H9 (cell line): Measurements from ENCODE around the gene RHEBL1. TPM values are rescaled to one million over a fixed set of nuclear protein-coding genes. Genes with fewer than 3 reads are reported as not detected.

Experiments used
- DNase-seq: peaks from one replicate; pipeline ENCODE4 v3.0.0-alpha.2; 2017
- H2AFZ ChIP-seq: one replicate; pipeline ENCODE4 v1.6.1; 2013; ENCODE audit warnings: mild to moderate bottlenecking, low read length, control low read depth, moderate library complexity
- H2AK5ac ChIP-seq: 2 replicates; pipeline ENCODE4 v1.6.1; 2013; ENCODE audit warnings: low read length, control low read depth, mixed read lengths; ENCODE audit not compliant: insufficient read length
- H2BK120ac ChIP-seq: one replicate; pipeline ENCODE4 v1.6.1; 2013; ENCODE audit warnings: low read depth, mild to moderate bottlenecking, low read length, control low read depth, inconsistent platforms; ENCODE audit not compliant: poor library complexity, severe bottlenecking
- H2BK12ac ChIP-seq: 2 replicates; pipeline ENCODE4 v1.6.1; 2013; ENCODE audit warnings: low read length, control low read depth, mixed read lengths, low read depth; ENCODE audit not compliant: insufficient read length
- H2BK15ac ChIP-seq: 2 replicates; pipeline ENCODE4 v1.6.1; 2013; ENCODE audit warnings: low read depth, low read length, control low read depth
- H2BK20ac ChIP-seq: one replicate; pipeline ENCODE4 v1.6.1; 2013; ENCODE audit warnings: low read depth, mild to moderate bottlenecking, low read length, control low read depth, inconsistent platforms; ENCODE audit not compliant: poor library complexity, severe bottlenecking
- H2BK5ac ChIP-seq: 2 replicates; pipeline ENCODE4 v1.6.1; 2013; ENCODE audit warnings: low read length, control low read depth, mixed read lengths; ENCODE audit not compliant: insufficient read length
- H3K14ac ChIP-seq: 2 replicates; pipeline ENCODE4 v1.6.1; 2013; ENCODE audit warnings: low read length, control low read depth; ENCODE audit not compliant: insufficient read depth
- H3K18ac ChIP-seq: 2 replicates; pipeline ENCODE4 v1.6.1; 2013; ENCODE audit warnings: low read depth, mild to moderate bottlenecking, mixed read lengths, low read length, control low read depth; ENCODE audit not compliant: insufficient read length
- H3K23ac ChIP-seq: 2 replicates; pipeline ENCODE4 v1.6.1; 2013; ENCODE audit warnings: low read length, control low read depth, mixed read lengths, low read depth; ENCODE audit not compliant: insufficient read length
- H3K23me2 ChIP-seq: 2 replicates; pipeline ENCODE4 v1.6.1; 2013; ENCODE audit warnings: low read depth, mild to moderate bottlenecking, mixed read lengths, low read length, control low read depth; ENCODE audit not compliant: insufficient read length, poor library complexity, severe bottlenecking
- H3K27ac ChIP-seq: 2 replicates; pipeline ENCODE4 v1.5.1; 2013; ENCODE audit warnings: low read length, control low read depth, mixed read lengths, low read depth; ENCODE audit not compliant: insufficient read length
- H3K27me3 ChIP-seq: 2 replicates; pipeline ENCODE4 v1.6.1; 2013; ENCODE audit warnings: low read length, control low read depth, inconsistent platforms; ENCODE audit not compliant: insufficient read depth
- H3K4ac ChIP-seq: 2 replicates; pipeline ENCODE4 v1.6.1; 2013; ENCODE audit warnings: low read depth, mild to moderate bottlenecking, control low read depth, inconsistent platforms, low read length, moderate library complexity
- H3K4me1 ChIP-seq: 2 replicates; pipeline ENCODE4 v1.6.1; 2013; ENCODE audit warnings: low read length, control low read depth, inconsistent platforms; ENCODE audit not compliant: insufficient read depth
- H3K4me2 ChIP-seq: 2 replicates; pipeline ENCODE4 v1.6.1; 2013; ENCODE audit warnings: low read length, control low read depth, mixed read lengths; ENCODE audit not compliant: insufficient read length, insufficient read depth
- H3K56ac ChIP-seq: 2 replicates; pipeline ENCODE4 v1.6.1; 2013; ENCODE audit warnings: low read depth, mild to moderate bottlenecking, mixed read lengths, low read length, control low read depth; ENCODE audit not compliant: insufficient read length
- H3K79me1 ChIP-seq: 2 replicates; pipeline ENCODE4 v1.6.1; 2013; ENCODE audit warnings: low read depth, mild to moderate bottlenecking, moderate library complexity, low read length, control low read depth, inconsistent platforms; ENCODE audit not compliant: insufficient read depth, poor library complexity, severe bottlenecking
- H3K79me2 ChIP-seq: 2 replicates; pipeline ENCODE4 v1.6.1; 2013; ENCODE audit warnings: low read length, control low read depth, inconsistent platforms; ENCODE audit not compliant: insufficient read depth
- H3K9ac ChIP-seq: 2 replicates; pipeline ENCODE4 v1.6.1; 2013; ENCODE audit warnings: low read length, control low read depth, mixed read lengths; ENCODE audit not compliant: insufficient read length; ENCODE audit errors: extremely low read depth
- H3K9me3 ChIP-seq: one replicate; pipeline ENCODE4 v1.6.1; 2013; ENCODE audit warnings: low read depth, low read length, inconsistent platforms; ENCODE audit not compliant: control insufficient read depth
- H3T11ph ChIP-seq: one replicate; pipeline ENCODE4 v1.6.1; 2013; ENCODE audit warnings: mild to moderate bottlenecking, low read length, control low read depth, inconsistent platforms
- H4K20me1 ChIP-seq: one replicate; pipeline ENCODE4 v1.6.1; 2013; ENCODE audit not compliant: control insufficient read depth, insufficient read length, insufficient read depth
- H4K5ac ChIP-seq: 2 replicates; pipeline ENCODE4 v1.6.1; 2013; ENCODE audit warnings: low read depth, mild to moderate bottlenecking, mixed read lengths, low read length, control low read depth; ENCODE audit not compliant: insufficient read length
- H4K8ac ChIP-seq: replicated peaks from 2 replicates; pipeline ENCODE4 v1.6.1; 2013; ENCODE audit warnings: low read length, control low read depth, mixed read lengths, low read depth; ENCODE audit not compliant: insufficient read length
- H4K91ac ChIP-seq: 2 replicates; pipeline ENCODE4 v1.6.1; 2013; ENCODE audit warnings: low read depth, mild to moderate bottlenecking, moderate library complexity, mixed read lengths, low read length, control low read depth; ENCODE audit not compliant: insufficient read length
- H3K27ac Mint-ChIP-seq, 3 experiments: 2 replicates in 2 of 3; 3 replicates in 1 of 3; pipeline ENCODE4 v1.8.0; 2020 to 2021; ENCODE audit warnings: mixed read lengths in 3 of 3, mild to moderate bottlenecking in 1 of 3, moderate library complexity in 1 of 3
- H3K27me3 Mint-ChIP-seq: 2 replicates; pipeline ENCODE4 v1.8.0; 2021; ENCODE audit warnings: low read depth, mild to moderate bottlenecking, moderate library complexity, mixed read lengths
- H3K36me3 Mint-ChIP-seq, 3 experiments: 2 replicates in 2 of 3; 3 replicates in 1 of 3; pipeline ENCODE4 v1.8.0; 2020 to 2021; ENCODE audit warnings: low read depth in 3 of 3, mixed read lengths in 3 of 3; ENCODE audit not compliant: insufficient read depth in 1 of 3
- H3K4me1 Mint-ChIP-seq, 2 experiments: 2 replicates each; pipeline ENCODE4 v1.8.0; 2020; ENCODE audit warnings: mixed read lengths in 2 of 2
- H3K4me3 Mint-ChIP-seq, 2 experiments: 2 replicates in 1 of 2; 3 replicates in 1 of 2; pipeline ENCODE4 v1.8.0; 2020 to 2021; ENCODE audit warnings: mild to moderate bottlenecking in 2 of 2, mixed read lengths in 2 of 2, moderate library complexity in 1 of 2
- H3K9me3 Mint-ChIP-seq, 2 experiments: 2 replicates in 1 of 2; 3 replicates in 1 of 2; pipeline ENCODE4 v1.8.0; 2020; ENCODE audit warnings: mild to moderate bottlenecking in 2 of 2, mixed read lengths in 2 of 2, moderate library complexity in 1 of 2
- CTCF ChIP-seq: fragments of 200-600 bp; sonication (generic); conservative IDR thresholded peaks from 3 replicates; pipeline ENCODE4 v1.8.0; 2021; ENCODE audit warnings: antibody characterized with exemption, mild to moderate bottlenecking
- WGBS: extraction: QIAGEN DNeasy Blood & Tissue Kit; methylation state at CpG from one replicate; pipeline ENCODE4 v1.1.7; 2013; ENCODE audit warnings: missing lambda C conversion rate, low lambda C conversion rate, mixed read lengths; ENCODE audit not compliant: insufficient read length; ENCODE audit errors: extremely low coverage; 5-methylcytosine and 5-hydroxymethylcytosine counted together
- total RNA-seq: library from RNA; stranded (reverse); gene quantifications from 2 replicates; pipeline ENCODE4 v1.2.1, GENCODE V29; 2021

Gene RHEBL1
- total RNA-seq, 1 experiment from 2014 or later, result 4.0 TPM

- H3K9me3 ChIP-seq, result no peaks in the 10 kb centered on the region
- no peaks in the 10 kb centered on the region for H3K79me2 ChIP-seq
- H3K4ac ChIP-seq, result no peak overlapping the region
- WGBS, result no CpG with 5 or more reads among the region's 19 CpGs
- H3K56ac ChIP-seq, result no peak overlapping the region
- Mint-ChIP-seq H3K27ac (peak overlapping the region in 1 of 3 experiments; percentile 48; a peak in 2 of 7 replicates), H3K36me3 (peaks cover 41 to 92% (median 89%) of the 10 kb centered on the region in 3 experiments; a peak in 6 of 7 replicates), H3K4me3 (no peak overlapping the region), H3K27me3 (no peaks in the 10 kb centered on the region; the same call in 1 of the 2 replicates), H3K4me1 (no peaks in the 10 kb centered on the region), H3K9me3 (no peaks in the 10 kb centered on the region)
- H2BK120ac ChIP-seq, result no peak overlapping the region
- no peak overlapping the region for H2AK5ac ChIP-seq
- no peak overlapping the region for H3K4me2 ChIP-seq
- H3K23me2 ChIP-seq, result no peaks in the 10 kb centered on the region
- no peaks in the 10 kb centered on the region for H3K27me3 ChIP-seq
- no peak overlapping the region for H2BK12ac ChIP-seq
- H3K4me1 ChIP-seq, result no peaks in the 10 kb centered on the region
- no peak for TF ChIP-seq CTCF
- H3K14ac ChIP-seq, result no peak overlapping the region
- no peak overlapping the region for H3K9ac ChIP-seq
- DNase-seq, result no peak
- no peak overlapping the region for H4K5ac ChIP-seq
- H4K20me1 ChIP-seq, result no peaks in the 10 kb centered on the region
- no peak overlapping the region for H2BK20ac ChIP-seq
- no peak overlapping the region for H3K27ac ChIP-seq
- H2BK15ac ChIP-seq, result no peak overlapping the region
- H3T11ph ChIP-seq, result no peak overlapping the region
- H4K91ac ChIP-seq, result no peak overlapping the region
- no peak overlapping the region for H4K8ac ChIP-seq
- no peak overlapping the region for H3K23ac ChIP-seq
- H2AFZ ChIP-seq, result no peak overlapping the region
- no peaks in the 10 kb centered on the region for H3K79me1 ChIP-seq
- no peak overlapping the region for H3K18ac ChIP-seq
- H2BK5ac ChIP-seq, result no peak overlapping the region
Observed at GRCh38 chr12:49030714-49031572, 38.8 kb downstream of the RHEBL1 start.
